ENCODE results near the gene NID2. TPM values are rescaled to one million over a fixed set of nuclear protein-coding genes. Genes with fewer than 3 reads are reported as not detected.

The NID2 gene
- polyA plus RNA-seq, 4 donors: 88.9 to 239 (median 139) TPM

DNA sequence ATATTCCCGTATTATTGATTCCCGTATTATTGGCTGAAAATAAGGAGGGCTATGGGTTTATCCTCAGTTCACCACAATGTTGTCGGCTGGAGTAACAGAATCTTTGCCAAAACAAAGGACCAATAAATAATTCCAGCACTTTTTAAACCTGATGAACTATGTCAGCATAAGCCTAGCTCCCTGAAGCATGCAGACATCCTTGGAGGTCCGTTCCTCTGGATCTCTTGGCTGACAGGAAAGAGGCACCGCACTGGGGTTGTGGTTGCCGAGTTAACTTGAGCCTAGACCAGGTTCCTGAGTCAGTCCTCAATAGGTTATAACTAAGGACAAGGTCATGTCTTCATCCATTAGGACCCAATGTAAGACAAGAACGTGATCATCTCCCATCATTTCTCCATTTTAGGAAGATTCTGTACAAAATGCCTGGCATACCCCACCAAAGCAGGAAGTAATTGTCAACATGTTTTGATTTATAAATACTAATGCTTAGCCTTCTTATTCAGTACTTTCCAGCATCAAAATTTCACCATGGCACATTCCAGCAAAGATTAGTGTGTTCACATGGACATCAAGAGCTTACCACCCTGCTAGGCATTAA, 36.6 kb downstream of the NID2 start:
- no peak for DNase-seq (ENCODE audit: low read depth in 4 of 4, low spot score in 3 of 4)

DNA sequence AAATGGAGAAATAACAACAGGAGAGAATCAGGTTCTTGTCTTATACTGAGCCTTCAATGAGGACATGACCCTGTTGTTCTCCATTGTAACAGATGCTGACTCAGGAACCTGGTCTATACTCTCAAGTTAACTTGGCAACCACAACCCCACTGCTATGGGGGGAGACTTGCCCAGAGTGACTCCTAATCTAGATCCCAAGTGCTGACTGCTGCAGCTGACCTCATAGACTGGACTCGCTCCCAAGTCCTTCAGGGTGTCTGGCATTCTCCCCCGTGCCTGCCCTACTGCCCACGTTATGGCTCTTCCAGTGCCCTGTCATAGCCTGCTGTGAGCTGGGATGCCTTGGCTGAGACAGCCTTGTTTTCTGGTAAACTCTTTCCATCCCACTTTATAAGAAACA, 37.1 kb downstream of the NID2 start:
- DNase-seq (ENCODE audit: low read depth in 4 of 4, low spot score in 3 of 4): no peak

DNA sequence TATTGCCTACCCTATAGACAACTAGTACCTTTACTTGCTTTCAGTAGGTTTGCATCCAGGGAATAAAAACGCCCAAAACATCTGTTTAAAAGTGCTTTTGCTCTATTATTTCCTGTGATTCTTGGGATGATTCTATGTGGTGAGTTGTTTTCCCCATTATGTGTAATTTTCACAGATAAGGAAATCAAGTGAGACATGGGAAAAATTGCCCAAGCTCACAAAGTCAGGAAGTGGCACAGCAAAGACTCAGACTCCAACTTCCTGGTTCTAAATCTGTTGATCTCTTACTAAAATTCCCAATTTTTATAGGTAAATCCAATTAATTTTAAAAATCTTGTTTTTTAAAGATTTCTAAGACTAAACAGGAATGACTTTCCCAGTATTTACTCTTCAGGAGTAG, 39.0 kb downstream of the NID2 start:
- no peak for DNase-seq (ENCODE audit: low read depth in 4 of 4, low spot score in 3 of 4)

DNA sequence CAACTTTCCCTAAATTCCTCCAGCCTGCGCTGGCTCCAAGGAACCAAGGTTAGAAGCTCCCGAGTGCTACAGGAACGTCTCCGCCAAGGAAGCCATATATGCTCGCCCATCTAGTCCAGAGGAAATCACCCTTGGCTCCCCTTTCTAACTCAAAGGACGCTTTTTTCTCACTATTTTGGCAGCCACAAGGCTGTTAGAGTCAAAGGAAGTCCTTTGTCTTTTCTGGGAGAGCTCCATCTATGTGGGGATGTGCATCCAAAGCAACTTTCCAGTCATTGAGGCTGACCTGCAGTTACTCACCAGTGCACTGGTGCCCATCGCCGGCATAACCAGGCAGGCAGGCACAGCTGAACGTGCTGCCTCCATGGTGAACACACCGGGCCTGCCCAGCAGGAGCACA, 42.0 kb downstream of the NID2 start:
- no peak for DNase-seq (ENCODE audit: low read depth in 4 of 4, low spot score in 3 of 4)

DNA sequence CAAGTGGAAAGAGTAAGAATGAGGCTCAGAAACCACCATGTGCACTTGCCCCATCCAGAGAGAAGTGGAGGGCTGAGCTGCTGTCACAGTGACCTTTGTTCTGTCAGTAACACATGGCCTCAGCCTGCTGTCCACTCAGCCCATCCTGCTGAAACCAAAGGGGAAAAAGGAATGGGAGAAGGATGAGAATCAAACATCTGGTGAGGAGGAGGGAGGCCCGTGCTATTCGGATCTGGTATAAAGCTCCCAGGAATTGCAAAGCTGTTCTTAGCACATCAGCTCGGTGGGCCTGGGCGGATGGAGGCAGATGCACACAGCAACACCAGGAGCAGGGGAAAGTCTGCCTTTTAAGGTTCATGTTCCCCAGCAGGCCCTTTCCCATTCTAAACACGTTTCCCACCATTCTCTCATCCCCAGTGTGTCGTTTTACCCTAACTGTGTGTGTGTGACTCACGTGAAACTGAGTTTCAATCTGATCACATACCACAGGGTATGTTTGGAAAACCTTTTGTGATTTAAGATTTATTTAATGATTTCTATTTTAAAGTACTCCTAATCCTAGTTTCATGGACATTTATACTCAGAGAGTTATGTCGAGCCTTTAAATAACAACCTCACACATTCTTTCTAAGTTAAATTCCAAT, 42.7 kb downstream of the NID2 start:
- DNase-seq (ENCODE audit: low read depth in 4 of 4, low spot score in 3 of 4): no peak

DNA sequence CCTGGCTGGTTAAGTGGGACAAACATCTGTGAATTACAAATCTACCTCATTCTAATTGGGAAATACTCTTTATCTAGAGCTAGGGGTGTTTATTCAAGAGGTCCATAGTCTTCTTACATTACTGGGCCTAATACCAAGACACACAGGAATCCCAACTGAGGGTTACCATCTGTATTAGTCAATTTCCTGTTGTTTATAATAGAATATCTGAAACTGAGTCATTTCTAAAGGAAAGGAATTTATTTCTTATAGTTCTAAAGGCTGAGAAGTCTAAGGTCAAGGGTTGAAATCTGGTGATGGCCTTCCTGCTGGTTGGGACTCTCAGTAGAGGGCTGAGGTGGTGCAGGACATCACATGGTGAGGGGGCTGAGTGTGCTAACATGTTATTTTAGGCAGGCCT, 43.5 kb downstream of the NID2 start:
- DNase-seq (ENCODE audit: low read depth in 4 of 4, low spot score in 3 of 4): no peak

DNA sequence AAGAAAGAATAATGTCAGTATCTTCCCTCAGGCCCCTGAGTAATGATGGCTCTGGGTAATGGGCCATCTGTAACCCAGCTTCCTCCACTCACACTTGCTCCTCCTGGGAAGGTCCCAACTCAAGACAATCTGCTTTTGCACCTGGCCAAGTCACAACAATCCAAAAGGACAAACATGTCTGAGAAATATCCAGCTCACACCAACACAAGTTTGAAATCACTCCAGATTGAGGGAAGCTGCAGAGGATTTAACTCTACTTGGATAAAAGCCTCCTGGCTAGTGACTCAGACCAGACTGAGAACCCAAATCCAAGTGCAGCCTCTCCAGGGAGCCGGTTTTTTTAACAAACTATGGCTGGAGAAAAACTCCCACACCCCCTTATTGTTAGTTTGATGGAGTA, 45.3 kb downstream of the NID2 start:
- DNase-seq (ENCODE audit: low read depth in 4 of 4, low spot score in 3 of 4): no peak

DNA sequence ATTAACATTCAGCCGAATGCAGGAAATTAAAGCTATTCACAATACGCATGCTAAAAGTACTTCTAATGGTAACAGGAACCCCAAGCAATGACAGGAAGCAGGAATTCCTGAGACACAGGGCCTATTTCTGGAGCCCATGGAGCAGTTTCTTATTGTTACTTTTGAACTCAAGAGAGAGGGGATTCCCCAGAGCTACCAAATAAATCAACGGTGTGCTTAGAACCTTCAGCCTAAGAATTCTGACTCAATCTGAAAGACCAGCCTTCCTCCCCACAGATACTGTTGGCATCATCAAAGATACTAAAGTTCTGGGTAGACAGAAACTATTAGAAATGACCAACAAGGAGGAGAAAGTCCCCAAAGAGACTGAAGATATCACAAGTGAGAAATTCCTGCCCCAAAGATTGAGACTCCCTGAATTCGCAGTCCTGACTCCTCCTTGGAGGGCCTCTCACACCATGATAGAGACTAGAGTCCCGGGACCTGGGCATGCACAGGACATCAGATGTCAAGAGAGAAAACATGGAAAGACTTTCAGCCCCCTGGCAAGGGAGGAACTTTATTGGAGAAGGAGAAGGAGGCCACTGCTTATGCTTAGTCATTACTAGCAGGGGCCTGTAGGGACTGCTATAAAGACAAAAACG, 46.8 kb downstream of the NID2 start:
- no peak for DNase-seq (ENCODE audit: low read depth in 4 of 4, low spot score in 3 of 4)

DNA sequence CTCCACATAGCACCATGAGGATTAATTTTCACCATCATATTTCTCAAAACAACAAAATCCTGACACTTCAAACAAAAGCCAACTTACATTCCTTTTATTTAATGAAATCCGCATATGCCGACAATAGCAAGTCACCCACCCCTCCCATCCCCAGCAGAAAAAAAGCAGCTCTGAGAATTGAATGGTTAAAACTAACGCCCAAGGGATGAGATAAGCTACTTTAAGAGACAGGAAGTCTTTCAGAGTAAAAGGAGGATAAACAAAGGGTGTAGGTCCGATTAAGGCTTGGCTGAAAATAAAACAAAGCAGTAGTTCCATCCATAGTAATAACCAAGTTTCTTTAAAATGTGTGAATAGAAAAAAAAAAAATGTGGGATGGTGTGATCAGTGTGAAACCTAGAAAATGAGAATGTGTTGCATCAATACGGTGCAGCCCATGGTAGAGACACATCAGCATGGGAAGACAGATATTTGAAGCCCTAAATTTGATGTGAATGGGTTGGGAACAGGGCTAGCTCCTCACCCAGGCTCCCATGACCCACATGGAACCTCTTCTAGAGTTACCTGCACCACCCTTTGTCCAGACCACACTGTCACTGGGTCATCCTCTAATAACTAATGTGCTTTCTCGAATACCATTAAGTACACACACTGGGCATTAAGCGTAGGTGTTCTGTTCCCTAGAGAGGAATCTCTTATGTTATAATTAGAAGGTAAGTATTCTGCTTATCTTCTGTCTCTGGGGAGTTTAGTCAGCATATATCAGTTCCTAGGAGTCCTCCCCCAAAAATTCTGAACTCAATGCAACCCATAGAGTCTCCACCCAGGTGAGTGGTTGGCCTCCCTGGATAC, 47.8 kb downstream of the NID2 start:
- DNase-seq (ENCODE audit: low read depth in 4 of 4, low spot score in 3 of 4): no peak

DNA sequence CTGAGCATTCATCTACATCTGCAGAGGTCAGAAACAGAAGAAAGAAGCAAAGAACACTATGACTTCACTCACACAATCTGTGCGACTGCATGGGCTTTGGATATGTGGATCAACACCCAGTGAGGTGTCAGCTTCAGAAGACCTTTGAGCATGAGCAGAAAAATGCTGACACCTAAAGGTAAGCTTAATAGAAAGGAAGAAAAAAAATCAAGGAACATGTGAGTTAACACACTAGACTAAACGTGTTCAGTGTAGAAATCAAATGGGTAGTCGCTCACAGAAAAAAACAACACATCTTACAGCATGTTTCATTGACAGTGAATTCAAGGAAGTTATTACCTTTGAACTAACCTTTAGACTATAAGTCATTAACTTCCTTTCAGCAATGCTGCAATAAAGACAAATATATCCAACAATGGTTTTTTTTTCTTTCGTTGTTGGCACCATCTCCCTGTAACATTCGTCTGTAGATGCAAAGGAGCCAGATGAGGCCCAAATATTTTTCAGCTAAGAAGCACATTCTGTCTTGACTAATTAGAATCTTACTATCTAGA, 48.6 kb downstream of the NID2 start:
- DNase-seq (ENCODE audit: low read depth in 4 of 4, low spot score in 3 of 4): no peak

DNA sequence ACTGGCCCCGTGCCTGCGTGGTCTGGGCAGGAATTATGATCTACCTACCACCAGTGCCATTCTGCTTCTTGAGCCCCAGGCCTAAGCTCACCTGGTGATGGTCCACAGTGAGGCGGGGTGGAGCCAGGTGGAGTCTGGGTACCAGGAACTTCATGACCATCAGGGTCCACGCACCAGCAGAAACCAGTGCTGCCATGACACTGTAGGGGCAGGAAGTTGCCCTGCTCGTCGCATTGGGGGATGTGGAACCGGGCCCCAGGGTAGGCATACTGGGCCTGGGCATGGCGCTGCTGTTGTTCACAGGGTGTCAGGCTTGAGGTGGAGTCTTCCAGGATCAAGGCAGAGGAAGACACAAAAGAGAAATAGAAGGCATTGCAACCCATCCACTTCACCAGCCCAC, 49.9 kb downstream of the NID2 start:
- no peak for DNase-seq (ENCODE audit: low read depth in 4 of 4, low spot score in 3 of 4)

DNA sequence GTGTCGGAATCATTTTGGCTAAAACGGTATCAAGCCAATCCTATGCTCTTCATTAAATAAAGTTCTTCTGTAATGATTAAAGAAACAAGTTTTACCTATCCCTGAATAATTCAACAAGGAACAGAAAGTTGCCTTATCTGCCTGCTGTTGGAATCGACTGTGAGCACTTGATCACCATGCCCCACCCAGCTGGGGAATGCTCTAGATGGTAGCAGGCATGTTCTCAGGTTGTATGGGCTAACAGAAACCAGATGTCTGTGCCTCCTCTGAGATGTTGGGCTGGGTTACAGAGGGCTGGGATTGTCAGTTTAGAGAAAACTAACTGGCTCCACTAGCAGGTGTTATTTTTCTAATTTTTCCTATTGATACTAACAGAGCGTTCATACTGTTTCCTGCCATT, 50.6 kb downstream of the NID2 start:
- DNase-seq (ENCODE audit: low read depth in 4 of 4, low spot score in 3 of 4): no peak

DNA sequence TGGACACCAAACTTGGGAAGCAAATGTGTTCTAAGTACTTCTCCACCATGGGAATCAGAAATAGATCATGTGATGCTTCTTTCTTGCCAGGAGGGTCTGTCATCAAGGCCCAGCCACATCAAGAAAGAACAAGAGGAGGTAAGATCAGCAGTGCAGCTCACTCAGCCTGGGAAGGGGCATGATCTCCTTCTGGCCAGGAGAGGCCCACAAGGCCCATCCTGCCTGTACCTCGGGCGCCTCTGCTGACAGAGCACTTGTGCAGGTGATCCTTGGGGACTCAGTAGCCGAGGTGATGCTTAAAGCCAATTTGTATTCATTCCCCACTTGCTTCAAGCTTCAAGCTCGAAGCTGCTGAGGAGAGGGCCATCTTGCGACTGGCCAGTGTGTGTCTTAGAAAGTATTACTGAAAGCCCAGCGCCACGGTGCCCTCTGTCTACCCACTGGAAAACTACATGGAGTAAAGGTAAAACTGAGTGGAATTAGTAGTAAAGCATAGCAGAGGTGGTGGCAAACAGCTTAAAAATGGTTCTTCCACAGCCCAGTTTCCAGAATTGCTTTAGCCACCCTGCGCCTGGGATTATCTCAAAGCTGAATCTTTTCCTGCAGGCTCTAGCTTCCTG, 53.3 kb downstream of the NID2 start:
- DNase-seq (ENCODE audit: low read depth in 4 of 4, low spot score in 3 of 4): no peak

DNA sequence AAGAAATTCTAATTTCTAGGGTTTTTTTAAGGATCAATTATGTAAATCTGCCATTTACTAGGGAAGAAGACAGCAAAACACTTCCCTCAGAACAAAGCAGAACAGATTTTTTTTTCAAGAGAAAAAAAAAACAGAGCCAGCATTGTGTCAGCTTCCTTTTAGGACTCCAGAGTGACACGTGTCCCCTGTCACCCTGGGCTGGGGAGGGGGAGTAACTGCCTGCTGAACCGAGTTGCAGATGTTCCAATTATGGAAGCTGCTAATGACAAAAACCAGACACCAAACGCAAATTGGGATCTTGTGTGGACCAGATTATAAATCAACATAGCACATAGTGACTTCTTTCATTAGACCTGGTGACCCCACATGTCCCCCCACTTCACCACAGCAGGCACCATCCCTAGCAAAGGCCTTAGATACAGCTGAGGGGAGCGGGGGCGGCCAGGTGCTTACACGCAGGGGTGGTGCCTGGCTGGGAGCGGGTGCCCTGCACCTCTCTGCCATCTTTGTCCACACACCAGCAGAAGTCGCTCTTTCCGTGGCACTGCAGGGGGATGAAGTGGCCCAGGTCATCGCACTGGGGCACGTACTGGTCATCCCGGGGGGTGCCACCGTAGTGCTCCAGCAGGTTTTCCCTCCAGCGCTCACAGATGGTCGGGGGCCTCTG, 54.1 kb downstream of the NID2 start:
- DNase-seq (ENCODE audit: low read depth in 4 of 4, low spot score in 3 of 4): no peak

DNA sequence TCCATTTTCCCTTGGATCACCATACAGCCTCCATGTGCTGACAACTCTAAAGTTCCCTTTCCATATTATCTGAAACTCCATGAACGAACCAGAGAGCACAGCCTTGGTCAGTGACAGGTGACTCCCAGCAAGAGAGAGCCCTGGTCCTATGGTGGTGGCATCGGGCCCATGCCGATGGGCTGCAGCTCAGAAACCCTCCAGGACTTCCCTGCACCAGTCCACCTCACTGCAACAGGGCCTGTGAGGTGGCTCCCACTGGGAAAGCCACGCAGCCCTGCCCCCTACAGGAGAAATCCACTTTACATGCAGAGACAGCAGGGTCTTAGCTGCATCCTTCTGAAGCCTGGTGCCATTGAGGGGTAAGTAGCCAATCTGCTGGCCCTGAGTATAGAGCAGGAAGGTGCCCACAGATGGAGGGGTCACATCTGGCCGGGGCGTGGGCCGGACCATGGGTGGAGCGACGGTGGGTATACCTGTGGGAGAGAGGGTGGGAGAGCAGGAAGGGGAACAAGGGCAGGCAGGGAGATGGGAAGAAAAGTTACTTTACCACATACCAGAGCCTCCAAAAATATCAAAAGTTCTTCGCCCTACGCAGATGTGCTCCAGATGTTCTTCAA, 54.8 kb downstream of the NID2 start:
- no peak for DNase-seq (ENCODE audit: low read depth in 4 of 4, low spot score in 3 of 4)

DNA sequence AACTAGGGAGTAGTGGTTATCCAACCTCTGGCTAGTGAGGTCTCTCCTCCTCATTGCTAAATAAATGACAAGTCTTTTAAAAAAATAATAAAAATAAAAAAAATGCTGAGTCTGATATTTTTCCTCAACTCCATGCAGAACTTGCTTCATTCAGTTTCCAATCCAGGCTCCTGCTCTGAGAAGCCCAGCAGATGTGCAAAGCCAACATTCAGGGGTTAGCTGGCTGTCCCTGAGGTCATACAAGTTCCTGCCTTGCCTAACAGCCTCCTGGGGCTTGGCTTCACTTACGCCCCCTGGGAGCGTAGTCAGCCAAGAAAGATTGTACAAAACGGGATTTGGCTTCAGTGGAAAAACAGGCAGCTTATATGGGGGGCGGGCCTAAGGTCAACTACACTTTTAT, 56.2 kb downstream of the NID2 start:
- DNase-seq (ENCODE audit: low read depth in 4 of 4, low spot score in 3 of 4): no peak

DNA sequence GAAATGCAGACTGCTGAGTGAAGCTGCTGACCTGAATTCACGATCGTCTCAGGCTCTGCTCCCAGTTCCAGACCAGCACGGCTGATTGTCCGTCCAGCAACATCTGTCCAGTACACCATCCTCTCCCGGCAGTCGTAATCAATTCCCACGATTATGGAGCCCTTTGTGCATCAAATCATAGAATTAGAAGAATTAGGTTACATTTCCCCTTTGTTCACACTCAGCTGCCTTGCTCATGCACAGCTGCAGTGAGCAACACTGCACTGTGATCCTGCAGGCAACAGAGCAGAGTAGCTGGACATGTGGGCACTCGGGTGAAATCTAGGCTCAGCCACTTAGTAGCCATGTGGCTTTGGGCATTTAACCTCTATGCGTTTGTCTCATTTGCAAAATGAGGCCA, 57.3 kb downstream of the NID2 start:
- DNase-seq (ENCODE audit: low read depth in 4 of 4, low spot score in 3 of 4): no peak

DNA sequence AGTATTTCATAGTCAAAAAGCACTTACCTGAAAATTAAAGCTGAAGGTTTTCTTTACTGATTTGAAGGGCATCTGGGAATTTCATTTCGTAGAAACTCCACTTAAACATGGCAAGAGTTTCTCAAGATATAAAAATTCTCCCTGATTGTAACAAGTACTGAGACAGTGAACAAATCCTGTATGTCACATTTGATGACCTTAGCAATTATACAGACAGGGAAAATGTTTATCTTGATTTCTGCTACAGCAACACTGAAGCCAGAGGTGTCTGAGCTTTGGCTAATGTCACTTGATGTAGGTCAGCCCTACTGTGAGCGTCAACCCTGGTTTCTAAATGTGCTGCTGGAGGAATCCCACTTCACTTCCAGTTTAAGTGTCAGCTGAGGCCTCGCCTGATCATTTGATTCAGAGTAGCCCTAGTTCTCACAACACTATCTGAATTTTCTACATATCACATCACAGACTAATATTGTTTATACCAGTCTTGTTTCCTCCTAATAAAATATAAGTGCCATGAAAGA, 58.6 kb downstream of the NID2 start:
- no peak for DNase-seq (ENCODE audit: low read depth in 4 of 4, low spot score in 3 of 4)

DNA sequence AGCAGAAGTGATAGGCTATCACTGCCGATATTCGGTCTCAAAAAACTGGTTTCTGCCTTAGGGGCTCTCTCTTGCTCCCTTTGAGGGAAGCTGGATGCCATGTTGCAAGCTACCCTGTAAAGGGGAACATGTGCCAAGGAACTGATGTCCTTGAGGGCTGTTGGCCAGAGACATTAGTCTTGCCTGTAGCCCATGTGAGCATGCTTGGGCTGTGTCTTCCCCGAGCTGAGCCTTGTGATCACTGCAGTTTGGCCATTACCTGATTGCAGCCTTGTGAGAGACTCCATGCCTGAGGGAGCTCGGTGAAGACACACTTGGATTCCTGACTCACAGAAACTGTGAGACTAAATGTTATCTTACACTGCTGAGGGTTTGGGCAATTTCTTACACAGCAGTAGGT, 60.7 kb downstream of the NID2 start:
- no peak for DNase-seq (ENCODE audit: low read depth in 4 of 4, low spot score in 3 of 4)

DNA sequence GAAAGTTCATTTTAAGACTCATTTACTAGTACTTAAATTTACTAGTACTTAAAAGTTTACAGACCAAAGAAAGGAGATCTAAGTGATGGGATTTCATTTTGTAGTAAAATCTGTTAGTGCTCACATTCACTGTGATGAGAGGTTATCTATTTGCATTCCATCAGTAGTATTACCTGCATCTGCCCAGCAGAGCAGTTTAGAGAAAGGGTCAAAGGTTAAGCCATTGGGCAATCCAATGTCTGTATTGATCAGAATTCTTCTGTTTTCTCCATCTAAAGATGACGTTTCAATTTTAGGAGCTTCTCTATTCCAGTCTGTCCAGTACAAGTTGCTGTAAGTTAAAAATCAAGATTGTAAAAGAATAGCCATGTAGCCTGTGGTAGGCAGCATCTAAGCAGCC, 61.2 kb downstream of the NID2 start:
- no peak for DNase-seq (ENCODE audit: low read depth in 4 of 4, low spot score in 3 of 4)
